Activated CD4-positive, alpha-beta T cell treated with anti-CD3 and anti-CD28 coated beads, Interleukin-10, Interleukin-2, amounts not matched to agents 100 ng/mL and 50 ng/mL, durations not matched to agents 16 hours and 8 hours (primary cell): Measurements from ENCODE around the gene OBP2A.
"Not testable (repeated sequence)": the region's sequence is repeated elsewhere in the genome, so short reads cannot be mapped to it uniquely, and the experiment has no call there.

Experiments used
- DNase-seq: peaks from one replicate; pipeline ENCODE4 v3.0.0-alpha.2; 2020

The OBP2A gene

GRCh38 chr9:135512904-135513303 lies 33.0 kb upstream of the OBP2A start:
- no peak for DNase-seq

- DNase-seq: no peak
Observed at GRCh38 chr9:135513351-135513846, 32.5 kb upstream of the OBP2A start.

GRCh38 chr9:135513906-135514305 lies 32.0 kb upstream of the OBP2A start:
- not testable (repeated sequence) for DNase-seq

GRCh38 chr9:135514342-135515082 lies 31.4 kb upstream of the OBP2A start:
- no peak for DNase-seq

- no peak for DNase-seq
Observed at GRCh38 chr9:135515083-135515951, 30.6 kb upstream of the OBP2A start.

GRCh38 chr9:135516132-135516860 lies 29.6 kb upstream of the OBP2A start:
- peak; percentile 49 for DNase-seq

GRCh38 chr9:135517407-135517822 lies 28.5 kb upstream of the OBP2A start:
- DNase-seq: no peak

- no peak for DNase-seq
Observed at GRCh38 chr9:135519179-135519971, 26.6 kb upstream of the OBP2A start.

GRCh38 chr9:135520916-135521607 lies 24.9 kb upstream of the OBP2A start, which contains the start of gene LCN1:
Gene LCN1, plus strand, starts transcription at chr9:135521440. Its CDS starts 58 bp downstream, at chr9:135521498.
- no peak for DNase-seq

- DNase-seq: no peak
Observed at GRCh38 chr9:135521608-135522095, 24.3 kb upstream of the OBP2A start.

- no peak for DNase-seq
Observed at GRCh38 chr9:135522137-135522877, 23.6 kb upstream of the OBP2A start.

GRCh38 chr9:135522931-135523330 lies 23.0 kb upstream of the OBP2A start:
- no peak for DNase-seq

GRCh38 chr9:135523521-135524129 lies 22.3 kb upstream of the OBP2A start:
- DNase-seq: no peak

GRCh38 chr9:135524130-135524861 lies 21.6 kb upstream of the OBP2A start:
- no peak for DNase-seq

GRCh38 chr9:135525241-135526088 lies 20.5 kb upstream of the OBP2A start:
- no peak for DNase-seq

- DNase-seq: no peak
Observed at GRCh38 chr9:135526089-135526729, 19.7 kb upstream of the OBP2A start.

- no peak for DNase-seq
Observed at GRCh38 chr9:135526730-135527571, 19.0 kb upstream of the OBP2A start.
